Thymus (tissue), 2 donors: ENCODE measurements around the gene SLC25A25. TPM values are rescaled to one million over a fixed set of nuclear protein-coding genes. Genes with fewer than 3 reads are reported as not detected.

ENCODE experiments used
- polyA plus RNA-seq: library from polyadenylated mRNA; stranded (reverse); fragments of 200-250 nt; gene quantifications from one replicate; pipeline ENCODE4 v1.2.3, GENCODE V29; 2013
- total RNA-seq: library from RNA; stranded (reverse); fragments of 120-200 nt; gene quantifications from one replicate; pipeline ENCODE4 v1.2.4, GENCODE V29; 2013
- donor health status: healthy.

The SLC25A25 gene
- total and polyA plus RNA-seq, 2 donors, result 12.3 to 13.4 TPM

Other genes starting within 250 kb of the SLC25A25 start
- 1.7 TPM for gene ENG, start 213.6 kb upstream of the SLC25A25 start, total RNA-seq
- gene ENG, start 213.6 kb upstream of the SLC25A25 start, polyA plus RNA-seq, result 48.2 TPM
- 6.6 TPM for gene AK1, start 190.6 kb upstream of the SLC25A25 start, total RNA-seq
- gene AK1, start 190.6 kb upstream of the SLC25A25 start, polyA plus RNA-seq, result 66.2 TPM
- gene ST6GALNAC6, start 168.6 kb upstream of the SLC25A25 start, total RNA-seq, result 16.2 TPM
- 42.8 TPM for gene ST6GALNAC6, start 168.6 kb upstream of the SLC25A25 start, polyA plus RNA-seq
- gene ST6GALNAC4, start 151.2 kb upstream of the SLC25A25 start, total RNA-seq, result 8.5 TPM
- 12.8 TPM for gene ST6GALNAC4, start 151.2 kb upstream of the SLC25A25 start, polyA plus RNA-seq
- gene PIP5KL1, start 137.5 kb upstream of the SLC25A25 start, total RNA-seq, result 0.33 TPM
- 1.2 TPM for gene PIP5KL1, start 137.5 kb upstream of the SLC25A25 start, polyA plus RNA-seq
- 17.9 TPM for gene DPM2, start 130.4 kb upstream of the SLC25A25 start, total RNA-seq
- 32.8 TPM for gene DPM2, start 130.4 kb upstream of the SLC25A25 start, polyA plus RNA-seq
- gene EEIG1, start 87.2 kb upstream of the SLC25A25 start, total RNA-seq, result 12.9 TPM
- 51.4 TPM for gene EEIG1, start 87.2 kb upstream of the SLC25A25 start, polyA plus RNA-seq
- 10.9 TPM for gene NAIF1, start 912 bp upstream of the SLC25A25 start, total RNA-seq
- gene NAIF1, start 912 bp upstream of the SLC25A25 start, polyA plus RNA-seq, result 11.5 TPM
- gene PTGES2, start 59.5 kb downstream of the SLC25A25 start, total RNA-seq, result 51.6 TPM
- 39.3 TPM for gene PTGES2, start 59.5 kb downstream of the SLC25A25 start, polyA plus RNA-seq
- 3.4 TPM for gene LCN2, start 81.2 kb downstream of the SLC25A25 start, total RNA-seq
- gene LCN2, start 81.2 kb downstream of the SLC25A25 start, polyA plus RNA-seq, result 31.9 TPM
- 134 TPM for gene BBLN, start 92.0 kb downstream of the SLC25A25 start, total RNA-seq
- 162 TPM for gene BBLN, start 92.0 kb downstream of the SLC25A25 start, polyA plus RNA-seq
- 25.4 TPM for gene CIZ1, start 123.3 kb downstream of the SLC25A25 start, total RNA-seq
- gene CIZ1, start 123.3 kb downstream of the SLC25A25 start, polyA plus RNA-seq, result 36.5 TPM
- gene DNM1, start 135.1 kb downstream of the SLC25A25 start, total RNA-seq, result 0.94 TPM
- gene DNM1, start 135.1 kb downstream of the SLC25A25 start, polyA plus RNA-seq, result 4.5 TPM
- gene GOLGA2, start 207.8 kb downstream of the SLC25A25 start, total RNA-seq, result 18.3 TPM
- gene GOLGA2, start 207.8 kb downstream of the SLC25A25 start, polyA plus RNA-seq, result 45.0 TPM
- gene SWI5, start 208.0 kb downstream of the SLC25A25 start, total RNA-seq, result 25.9 TPM
- 26.3 TPM for gene SWI5, start 208.0 kb downstream of the SLC25A25 start, polyA plus RNA-seq